ENCODE data around the gene GPS2. TPM values are rescaled to one million over a fixed set of nuclear protein-coding genes. Genes with fewer than 3 reads are reported as not detected.
A peak's percentile ranks its signal among the peaks of the same experiment; 100 is the strongest.

Gene GPS2
- total RNA-seq, 6 experiments from 2014 or later, result 34.7 to 45.2 (median 40.7) TPM

- no peaks in the 10 kb centered on the region for H3K9me3 Mint-ChIP-seq
- H3K4me3 Mint-ChIP-seq, result peak within 1 kb of the TSS; percentile 90
- no peak for TF ChIP-seq CTCF (IDR thresholded peaks at IDR 0.05)
- H3K36me3 Mint-ChIP-seq (ENCODE audit: low read depth), result no peaks in the 10 kb centered on the region
- H3K4me1 Mint-ChIP-seq (ENCODE audit: low read depth), result no peaks in the 10 kb centered on the region; the same call in 1 of the 2 replicates
- H3K27ac Mint-ChIP-seq, result peak within 1 kb of the TSS; percentile 86
- peak; percentile 90 for DNase-seq
- peaks cover 25% of the 10 kb centered on the region for H3K27me3 Mint-ChIP-seq (ENCODE audit: insufficient read depth)
Measured at GRCh38 chr17:7281074-7281952, 33.8 kb downstream of the GPS2 start, which contains the start of gene SLC2A4. TSS of gene SLC2A4 (plus strand) at chr17:7281718. CDS start at chr17:7281935, 217 bp downstream.

- H3K27ac Mint-ChIP-seq, result peak overlapping the region; percentile 86
- peaks cover 18% of the 10 kb centered on the region for H3K27me3 Mint-ChIP-seq (ENCODE audit: insufficient read depth)
- peak; percentile 72 for DNase-seq
- H3K4me3 Mint-ChIP-seq, result peak overlapping the region; percentile 90
- TF ChIP-seq CTCF (IDR thresholded peaks at IDR 0.05), result peak; percentile 96
- no peaks in the 10 kb centered on the region for H3K9me3 Mint-ChIP-seq
- H3K4me1 Mint-ChIP-seq (ENCODE audit: low read depth), result no peaks in the 10 kb centered on the region; the same call in 1 of the 2 replicates
- no peaks in the 10 kb centered on the region for H3K36me3 Mint-ChIP-seq (ENCODE audit: low read depth)
Measured at GRCh38 chr17:7280519-7281073, 34.6 kb downstream of the GPS2 start.

GRCh38 chr17:7279448-7279847 is 35.7 kb downstream of the GPS2 start:
- peaks cover 9% of the 10 kb centered on the region for H3K27me3 Mint-ChIP-seq (ENCODE audit: insufficient read depth)
- H3K4me3 Mint-ChIP-seq, result no peak overlapping the region
- no peak for DNase-seq
- H3K4me1 Mint-ChIP-seq (ENCODE audit: low read depth), result no peaks in the 10 kb centered on the region; the same call in 1 of the 2 replicates
- H3K36me3 Mint-ChIP-seq (ENCODE audit: low read depth), result no peaks in the 10 kb centered on the region
- H3K9me3 Mint-ChIP-seq, result no peaks in the 10 kb centered on the region
- no peak overlapping the region for H3K27ac Mint-ChIP-seq
- TF ChIP-seq CTCF (IDR thresholded peaks at IDR 0.05), result no peak

GRCh38 chr17:7266784-7267183 is 48.4 kb downstream of the GPS2 start:
- Mint-ChIP-seq H3K27me3 (ENCODE audit: insufficient read depth) (peaks cover 12% of the 10 kb centered on the region), H3K4me1 (ENCODE audit: low read depth) (peaks cover 38% of the 10 kb centered on the region), H3K27ac (peak overlapping the region; percentile 86)

GRCh38 chr17:7263801-7264078 is 51.4 kb downstream of the GPS2 start:
- Mint-ChIP-seq H3K4me1 (ENCODE audit: low read depth) (peaks cover 32% of the 10 kb centered on the region), H3K27me3 (ENCODE audit: insufficient read depth) (peaks cover 10% of the 10 kb centered on the region), H3K27ac (no peak overlapping the region), H3K9me3 (peaks cover 4% of the 10 kb centered on the region), H3K4me3 (peak overlapping the region; percentile 78; the same call in 1 of the 2 replicates), H3K36me3 (ENCODE audit: low read depth) (peaks cover 5% of the 10 kb centered on the region)
- TF ChIP-seq CTCF (IDR thresholded peaks at IDR 0.05), result no peak
- no peak for DNase-seq

More at GRCh38 chr17:7266784-7267183, 48.4 kb downstream of the GPS2 start:
- peak; percentile 8 for DNase-seq
- no peak for TF ChIP-seq CTCF (IDR thresholded peaks at IDR 0.05)
- peaks cover 5% of the 10 kb centered on the region for H3K36me3 Mint-ChIP-seq (ENCODE audit: low read depth)
- H3K9me3 Mint-ChIP-seq, result peaks cover 4% of the 10 kb centered on the region
- peak overlapping the region; percentile 45; the same call in 1 of the 2 replicates for H3K4me3 Mint-ChIP-seq

Measured in HFFc6 (cell line).